Right renal pelvis (tissue), 4 donors: Measurements from ENCODE around the gene HRH3. TPM values are rescaled to one million over a fixed set of nuclear protein-coding genes. Genes with fewer than 3 reads are reported as not detected.

ENCODE experiments used
- DNase-seq, 4 donors: peaks; one replicate each; pipeline ENCODE4 v3.0.0-alpha.2; 2013; ENCODE audit warnings: low read depth in 4 of 4, low spot score in 3 of 4, missing footprints in 1 of 4
- polyA plus RNA-seq, 4 donors: library from polyadenylated mRNA; unstranded; fragments of 120-200 nt; gene quantifications; one replicate each; pipeline ENCODE4 v1.2.1, GENCODE V29; 2013; ENCODE audit not compliant: insufficient read length in 4 of 4

HRH3 gene
- polyA plus RNA-seq, 4 donors: 0.06 to 0.25 (median 0.16) TPM; not detected in 1

GRCh38 chr20:62202083-62202395 is 18.0 kb downstream of the HRH3 start:
- no peak for DNase-seq

GRCh38 chr20:62201173-62202082 is 18.6 kb downstream of the HRH3 start:
- DNase-seq: no peak

- no peak for DNase-seq
Measured at GRCh38 chr20:62200491-62201172, 19.4 kb downstream of the HRH3 start.

GRCh38 chr20:62198931-62199330 is 21.1 kb downstream of the HRH3 start:
- no peak for DNase-seq

GRCh38 chr20:62198496-62198895 is 21.6 kb downstream of the HRH3 start:
- DNase-seq: no peak

- DNase-seq: no peak
Measured at GRCh38 chr20:62197801-62198200, 22.3 kb downstream of the HRH3 start.

- no peak for DNase-seq
Measured at GRCh38 chr20:62197311-62197710, 22.8 kb downstream of the HRH3 start.

GRCh38 chr20:62196286-62196685 is 23.8 kb downstream of the HRH3 start:
- DNase-seq: no peak

GRCh38 chr20:62195736-62196135 is 24.3 kb downstream of the HRH3 start:
- DNase-seq: no peak

- no peak for DNase-seq
Measured at GRCh38 chr20:62195075-62195405, 25.0 kb downstream of the HRH3 start.

- DNase-seq: no peak
Measured at GRCh38 chr20:62193079-62194025, 26.7 kb downstream of the HRH3 start.

- no peak for DNase-seq
Measured at GRCh38 chr20:62192635-62193034, 27.4 kb downstream of the HRH3 start.

GRCh38 chr20:62191781-62192559 is 28.1 kb downstream of the HRH3 start:
- no peak for DNase-seq

- no peak for DNase-seq
Measured at GRCh38 chr20:62190639-62191411, 29.3 kb downstream of the HRH3 start.

- no peak for DNase-seq
Measured at GRCh38 chr20:62186887-62187866, 32.9 kb downstream of the HRH3 start.

GRCh38 chr20:62186096-62186426 is 34.0 kb downstream of the HRH3 start:
- DNase-seq: no peak

GRCh38 chr20:62183426-62184142 is 36.5 kb downstream of the HRH3 start:
- no peak for DNase-seq
